Naive thymus-derived CD4-positive, alpha-beta T cell (primary cell): ENCODE data around the gene KIAA0319L. TPM values are rescaled to one million over a fixed set of nuclear protein-coding genes. Genes with fewer than 3 reads are reported as not detected.

Experiments used
- ATAC-seq: fragments of 150-1000 bp; cut with Tn5 transposase; 2 replicates; pipeline ENCODE4 v1.10.0; 2021; ENCODE audit warnings: mild to moderate bottlenecking, moderate library complexity
- CTCF ChIA-PET: fragments of 350-600 bp; sonication (Branson Sonifier 250); formaldehyde crosslinking; loops from one replicate; lab custom pipeline; 2021; ENCODE audit warnings: antibody characterized with exemption; lab: Charles Lee
- POLR2A ChIA-PET: fragments of 350-600 bp; sonication (Branson Sonifier 250); formaldehyde crosslinking; loops from one replicate; lab custom pipeline; 2021; ENCODE audit warnings: antibody characterized with exemption, inconsistent platforms; lab: Charles Lee
- DNase-seq, 9 donors: peaks; one replicate each; pipeline versions ENCODE4 v3.0.0 to v3.0.0-alpha.2; 2020 to 2022; ENCODE audit warnings: mixed read lengths in 1 of 9
- H3K27ac ChIP-seq: one replicate; pipeline ENCODE4 v1.7.0; 2013; ENCODE audit warnings: mild to moderate bottlenecking, low read depth, low read length, moderate library complexity
- H3K27me3 ChIP-seq, 2 donors: one replicate each; pipeline ENCODE4 v1.7.0; 2013; ENCODE audit warnings: low read length in 2 of 2, mild to moderate bottlenecking in 2 of 2, moderate library complexity in 2 of 2; ENCODE audit not compliant: control insufficient read depth in 2 of 2, insufficient read depth in 2 of 2
- H3K36me3 ChIP-seq, 3 experiments: 1 replicate in 2 of 3; 2 replicates in 1 of 3; pipeline ENCODE4 v1.7.0; 2013; ENCODE audit warnings: low read length in 3 of 3, mild to moderate bottlenecking in 3 of 3, moderate library complexity in 1 of 3; ENCODE audit not compliant: insufficient read depth in 3 of 3, control insufficient read depth in 2 of 3
- H3K4me1 ChIP-seq, 2 donors: one replicate each; pipeline ENCODE4 v1.7.0; 2013; ENCODE audit warnings: low read length in 2 of 2, mild to moderate bottlenecking in 2 of 2, moderate library complexity in 1 of 2; ENCODE audit not compliant: control insufficient read depth in 2 of 2, insufficient read depth in 2 of 2
- H3K4me3 ChIP-seq: 2 replicates; pipeline ENCODE4 v1.7.0; 2013; ENCODE audit warnings: mild to moderate bottlenecking, low read length
- H3K9me3 ChIP-seq, 3 experiments: 1 replicate in 2 of 3; 2 replicates in 1 of 3; pipeline ENCODE4 v1.7.0; 2013; ENCODE audit warnings: low read length in 3 of 3; ENCODE audit not compliant: control insufficient read depth in 2 of 3
- H3K27ac Mint-ChIP-seq, 9 donors: one replicate each; pipeline ENCODE4 v1.8.0; 2020 to 2022; ENCODE audit warnings: mixed read lengths in 9 of 9, mild to moderate bottlenecking in 8 of 9, moderate library complexity in 5 of 9, inconsistent platforms in 2 of 9
- H3K27me3 Mint-ChIP-seq, 5 donors: one replicate each; pipeline ENCODE4 v1.8.0; 2021 to 2022; ENCODE audit warnings: mixed read lengths in 5 of 5, mild to moderate bottlenecking in 1 of 5
- H3K36me3 Mint-ChIP-seq, 5 donors: one replicate each; pipeline ENCODE4 v1.8.0; 2020 to 2022; ENCODE audit warnings: mixed read lengths in 5 of 5, mild to moderate bottlenecking in 3 of 5, inconsistent platforms in 1 of 5
- H3K4me1 Mint-ChIP-seq, 7 donors: one replicate each; pipeline ENCODE4 v1.8.0; 2020 to 2022; ENCODE audit warnings: mixed read lengths in 7 of 7, mild to moderate bottlenecking in 3 of 7, inconsistent platforms in 1 of 7
- H3K4me3 Mint-ChIP-seq, 10 donors: one replicate each; pipeline ENCODE4 v1.8.0; 2020 to 2022; ENCODE audit warnings: mild to moderate bottlenecking in 10 of 10, mixed read lengths in 10 of 10, moderate library complexity in 6 of 10, inconsistent platforms in 2 of 10
- H3K9me3 Mint-ChIP-seq, 11 donors: one replicate each; pipeline ENCODE4 v1.8.0; 2020 to 2022; ENCODE audit warnings: mixed read lengths in 11 of 11, mild to moderate bottlenecking in 4 of 11, inconsistent platforms in 1 of 11, moderate library complexity in 1 of 11
- intact Hi-C, 2 donors: fragments of 100-400 bp; cut with micrococcal nuclease; formaldehyde crosslinking; loops; one replicate each; pipeline ENCODE4 v1.15.1; 2023
- polyA plus RNA-seq, 2 donors: library from polyadenylated mRNA; unstranded; fragments of 300-500 nt; fragmentation: Illumina TruSeq; gene quantifications; one replicate each; pipeline ENCODE4 v1.2.3, GENCODE V29; 2021
- total RNA-seq, 6 experiments: library from RNA in 5 of 6; stranded (reverse) in 5 of 6; gene quantifications; 1 replicate in 5 of 6; 2 replicates in 1 of 6; pipeline ENCODE4 v1.2.3 and lab custom pipeline; 2021 to 2026

Gene KIAA0319L
- total and polyA plus RNA-seq, 7 experiments from 2014 or later: 22.2 to 79.7 (median 63.5) TPM

DNA sequence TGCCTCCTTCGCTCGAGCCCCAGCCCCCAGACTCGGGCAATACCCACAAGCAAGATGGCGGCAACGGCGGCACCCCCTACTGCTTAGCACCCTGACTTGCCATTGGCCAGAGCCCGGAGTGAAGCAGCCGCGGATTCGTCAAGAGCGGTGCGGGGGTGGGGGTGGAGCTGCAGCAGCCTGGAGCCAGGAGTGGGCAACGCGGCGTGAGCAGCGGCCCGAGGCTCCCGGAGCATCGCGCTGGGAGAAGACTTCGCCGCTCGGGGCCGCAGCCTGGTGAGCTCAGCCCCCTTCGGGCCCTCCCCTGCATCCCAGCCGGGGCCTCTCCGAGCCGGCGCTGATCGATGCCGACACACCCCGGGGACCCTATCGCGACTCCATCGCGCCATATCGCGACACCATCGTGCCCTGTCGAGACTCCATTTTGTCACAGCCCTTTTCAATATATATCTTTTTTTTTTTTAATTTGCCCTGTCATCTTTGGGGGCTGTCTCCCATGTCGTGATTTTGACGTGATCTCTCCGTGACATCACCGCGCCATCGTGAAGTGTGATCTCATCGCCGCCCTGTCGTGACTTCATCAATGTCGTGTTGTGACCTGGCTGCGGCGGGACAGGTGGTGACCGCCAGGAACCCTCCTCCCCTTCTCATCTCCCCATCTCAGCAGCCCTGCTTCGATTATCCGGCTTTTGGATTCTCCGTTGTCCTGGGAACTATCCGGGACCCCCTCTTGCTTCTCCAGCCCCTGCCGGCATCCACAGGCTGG, 589 bp upstream of the KIAA0319L start, which contains the start of gene NCDN:
TSS of gene NCDN (plus strand) at position 189 of the 763 bp plus-strand sequence. CDS start at position 581, 392 bp downstream.
- Mint-ChIP-seq H3K4me1 (peaks cover 40 to 68% (median 53%) of the 10 kb centered on the region in 7 donors), H3K4me3 (peak within 1 kb of the TSS; percentile 90 to 99 (median 96)), H3K9me3 (no peaks in the 10 kb centered on the region), H3K27ac (peak within 1 kb of the TSS; percentile 89 to 98 (median 93)), H3K27me3 (no peaks in the 10 kb centered on the region), H3K36me3 (peaks cover 0 to 10% (median 4%) of the 10 kb centered on the region in 5 donors)
- ATAC-seq (peak; percentile 96), DNase-seq (peak; percentile 86 to 96 (median 94))
- peaks cover 0 to 21% (median 0%) of the 10 kb centered on the region in 3 experiments for H3K36me3 ChIP-seq
- H3K4me1 ChIP-seq: peaks cover 16 to 19% of the 10 kb centered on the region in 2 donors
- no peaks in the 10 kb centered on the region for H3K27me3 ChIP-seq
- peak within 1 kb of the TSS; percentile 87 for H3K4me3 ChIP-seq
- ChIA-PET CTCF (interaction anchor here (1.3 to 4.9 kb wide), 6 partner anchors 11 to 158 kb away, joined by 4 to 47 read pairs (median 5); no protein-coding TSS in a partner anchor), POLR2A (interaction anchor here (0.6 to 3.0 kb wide), 16 partner anchors 8 to 365 kb away, joined by 3 to 21 read pairs (median 4); partner anchors contain the start of genes AGO1, CLSPN and SFPQ)
- peak within 1 kb of the TSS; percentile 77 for H3K27ac ChIP-seq
- intact Hi-C loops: loop anchor here (1.0 to 5.0 kb wide), 14 partner anchors 18 to 699 kb away; partner anchors contain the start of genes PSMB2 (in 2 of the 2), SFPQ (in 2 of the 2), ADPRS (in 1 of the 2) and AGO3 (in 1 of the 2)
- H3K9me3 ChIP-seq: no peaks in the 10 kb centered on the region

DNA sequence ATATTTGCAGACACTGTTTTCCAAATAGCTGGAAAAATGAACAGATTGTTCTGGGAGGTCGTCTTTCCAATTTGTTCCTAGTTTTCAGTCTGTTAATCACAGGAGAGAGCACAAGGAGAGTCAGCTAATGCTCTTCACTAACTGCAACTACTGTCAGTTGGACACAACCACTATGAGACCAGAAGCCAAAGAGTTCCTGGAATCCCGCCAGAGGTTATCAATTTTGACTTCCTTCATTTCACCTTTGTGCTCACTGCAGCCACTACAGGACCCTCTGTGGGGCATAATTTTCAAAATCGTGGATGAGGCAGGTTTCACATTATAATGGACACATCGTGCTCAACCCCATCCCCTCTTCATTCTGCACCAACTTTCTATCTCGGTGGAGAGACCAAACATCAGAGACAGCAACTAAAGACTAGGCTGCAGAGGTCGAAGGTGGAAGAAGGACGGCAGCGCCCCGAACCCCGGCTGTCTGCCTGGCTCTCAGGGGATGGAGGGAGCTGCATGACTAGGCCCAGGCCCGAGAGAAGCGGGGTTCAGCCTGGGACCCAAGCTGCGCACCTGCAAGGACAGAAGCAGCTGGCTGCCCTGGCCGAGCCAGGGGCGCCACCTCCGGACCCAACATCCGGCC, 602 bp downstream of the KIAA0319L start:
- Histone ChIP-seq H3K4me1 (peaks cover 16 to 19% of the 10 kb centered on the region in 2 donors), H3K4me3 (peak overlapping the region; percentile 87), H3K9me3 (no peaks in the 10 kb centered on the region), H3K27ac (peak overlapping the region; percentile 77), H3K27me3 (no peaks in the 10 kb centered on the region), H3K36me3 (peaks cover 0 to 23% (median 0%) of the 10 kb centered on the region in 3 experiments)
- intact Hi-C loops: loop anchor here (1.0 to 5.0 kb wide), 14 partner anchors 17 to 698 kb away; partner anchors contain the start of genes PSMB2 (in 2 of the 2), SFPQ (in 2 of the 2), ADPRS (in 1 of the 2) and AGO3 (in 1 of the 2)
- Mint-ChIP-seq H3K4me3 (peak overlapping the region; percentile 90 to 99 (median 96)), H3K27ac (peak overlapping the region; percentile 33 to 98 (median 90)), H3K9me3 (no peaks in the 10 kb centered on the region), H3K27me3 (no peaks in the 10 kb centered on the region), H3K36me3 (peaks cover 0 to 19% (median 13%) of the 10 kb centered on the region in 5 donors), H3K4me1 (peaks cover 39 to 73% (median 55%) of the 10 kb centered on the region in 7 donors)
- POLR2A ChIA-PET: interaction anchor here (0.7 to 3.0 kb wide), 12 partner anchors 8 to 364 kb away, joined by 3 to 21 read pairs (median 4); partner anchors contain the start of genes CLSPN and SFPQ
- ATAC-seq (no peak), DNase-seq (no peak)
- CTCF ChIA-PET: interaction anchor here (0.9 to 2.0 kb wide), 8 partner anchors 8 to 159 kb away, joined by 3 to 8 read pairs (median 5); no protein-coding TSS in a partner anchor

DNA sequence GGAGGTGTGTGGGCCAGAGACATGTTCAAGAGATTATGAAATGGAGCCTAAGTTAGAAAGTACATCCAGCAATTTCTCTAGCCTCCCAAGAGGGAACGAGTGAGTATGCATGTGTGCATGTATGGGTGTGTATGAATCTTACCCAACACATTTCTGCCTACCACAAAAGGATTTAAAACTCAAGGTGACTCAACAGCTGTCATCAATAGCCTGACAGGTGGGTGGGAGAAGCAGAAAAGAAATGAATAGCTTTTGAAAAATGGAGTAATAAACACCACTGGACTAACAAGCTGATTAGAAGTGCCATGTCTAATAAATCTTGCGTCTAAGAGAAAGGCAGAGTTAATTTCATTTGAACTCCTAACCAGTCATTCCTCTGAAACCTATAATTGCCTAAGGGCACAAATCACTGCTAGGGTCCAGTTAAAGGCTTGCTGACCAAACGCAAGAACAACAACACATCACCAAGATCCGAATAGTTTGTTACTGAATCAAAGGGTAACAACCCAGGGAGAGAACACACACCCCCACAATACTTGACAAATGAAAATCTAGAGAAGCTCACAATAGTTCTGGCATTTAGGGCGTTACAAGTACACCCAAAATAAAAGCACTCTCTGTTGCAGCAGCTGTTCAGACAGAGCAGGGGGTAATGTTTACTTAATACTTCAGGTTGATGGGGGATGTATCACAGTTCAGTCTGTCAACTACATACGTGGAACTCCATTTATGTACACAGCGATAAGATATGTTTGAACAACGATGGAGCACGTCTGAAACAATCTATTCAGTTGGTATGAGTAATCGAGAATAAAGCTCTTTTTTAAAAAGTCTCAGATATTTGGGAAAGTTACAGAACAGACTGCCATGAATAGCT, 1.4 kb downstream of the KIAA0319L start:
- H3K36me3 Mint-ChIP-seq: peaks cover 0 to 18% (median 13%) of the 10 kb centered on the region in 5 donors

DNA sequence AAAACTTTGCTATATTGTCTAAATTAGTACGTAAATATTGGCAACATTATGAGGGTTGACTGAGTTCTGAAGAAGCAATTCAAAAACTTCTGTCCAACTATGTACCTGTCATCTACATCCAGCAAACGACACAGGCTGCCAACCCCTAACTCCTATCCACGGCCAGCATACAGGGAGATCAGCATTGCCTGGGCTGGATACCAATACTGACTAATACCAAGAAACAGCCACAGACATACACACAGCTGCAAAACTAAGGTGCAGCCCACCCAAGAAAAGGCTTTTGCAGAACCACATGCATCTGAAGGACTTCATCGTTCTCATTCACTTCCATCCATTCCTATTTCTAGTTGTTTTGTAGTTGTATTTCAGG, 2.0 kb downstream of the KIAA0319L start:
- H3K27ac ChIP-seq: no peak overlapping the region
- no peak overlapping the region for H3K4me3 ChIP-seq
- H3K9me3 ChIP-seq: no peaks in the 10 kb centered on the region
- H3K27me3 ChIP-seq: no peaks in the 10 kb centered on the region
- Mint-ChIP-seq H3K4me1 (peaks cover 35 to 67% (median 51%) of the 10 kb centered on the region in 7 donors), H3K4me3 (peak overlapping the region; percentile 9 to 99 (median 94)), H3K27ac (peak overlapping the region in 5 of 9 donors; percentile 44 to 90 (median 65)), H3K9me3 (no peaks in the 10 kb centered on the region), H3K36me3 (peaks cover 0 to 18% (median 13%) of the 10 kb centered on the region in 5 donors), H3K27me3 (no peaks in the 10 kb centered on the region)
- intact Hi-C loops: loop anchor here in 1 of 2 donors (5.0 kb wide), 1 partner anchor 532 kb away; the partner anchor contains the start of gene ADPRS
- peaks cover 16 to 19% of the 10 kb centered on the region in 2 donors for H3K4me1 ChIP-seq
- ChIA-PET POLR2A (interaction anchor here (2.9 to 3.0 kb wide), 2 partner anchors 13 to 104 kb away, joined by 19 to 21 read pairs; no protein-coding TSS in a partner anchor), CTCF (interaction anchor here (1.5 kb wide), 1 partner anchor 10 kb away, joined by 6 read pairs; no protein-coding TSS in a partner anchor)
- H3K36me3 ChIP-seq: peaks cover 0 to 29% (median 0%) of the 10 kb centered on the region in 3 experiments
- DNase-seq (no peak), ATAC-seq (no peak)

More for the DNA sequence above, 1.4 kb downstream of the KIAA0319L start:
- no peaks in the 10 kb centered on the region for H3K9me3 Mint-ChIP-seq
- ChIA-PET POLR2A (interaction anchor here (0.7 to 3.0 kb wide), 6 partner anchors 9 to 104 kb away, joined by 4 to 21 read pairs (median 4); no protein-coding TSS in a partner anchor), CTCF (interaction anchor here (0.9 to 2.0 kb wide), 8 partner anchors 9 to 160 kb away, joined by 3 to 8 read pairs (median 5); no protein-coding TSS in a partner anchor)
- peak overlapping the region; percentile 33 to 98 (median 90) for H3K27ac Mint-ChIP-seq
- H3K4me3 Mint-ChIP-seq: peak overlapping the region; percentile 90 to 99 (median 96)
- H3K9me3 ChIP-seq: no peaks in the 10 kb centered on the region
- H3K27ac ChIP-seq: peak overlapping the region; percentile 77
- H3K4me1 ChIP-seq: peaks cover 16 to 19% of the 10 kb centered on the region in 2 donors
- peaks cover 35 to 67% (median 50%) of the 10 kb centered on the region in 7 donors for H3K4me1 Mint-ChIP-seq
- DNase-seq: no peak
- no peak for ATAC-seq
- H3K4me3 ChIP-seq: no peak overlapping the region
- intact Hi-C loops: loop anchor here (2.0 to 5.0 kb wide), 7 partner anchors 21 to 697 kb away; partner anchors contain the start of genes SFPQ (in 2 of the 2), ADPRS (in 1 of the 2), AGO3 (in 1 of the 2) and SMIM12 (in 1 of the 2)
- no peaks in the 10 kb centered on the region for H3K27me3 Mint-ChIP-seq
- peaks cover 0 to 29% (median 0%) of the 10 kb centered on the region in 3 experiments for H3K36me3 ChIP-seq
- no peaks in the 10 kb centered on the region for H3K27me3 ChIP-seq
